ENCODE data around the gene TM4SF5. TPM values are rescaled to one million over a fixed set of nuclear protein-coding genes. Genes with fewer than 3 reads are reported as not detected.
"Not testable (repeated sequence)": the region's sequence is repeated elsewhere in the genome, so short reads cannot be mapped to it uniquely, and the experiment has no call there.

The TM4SF5 gene
- total RNA-seq, 1 donor = not detected

DNA sequence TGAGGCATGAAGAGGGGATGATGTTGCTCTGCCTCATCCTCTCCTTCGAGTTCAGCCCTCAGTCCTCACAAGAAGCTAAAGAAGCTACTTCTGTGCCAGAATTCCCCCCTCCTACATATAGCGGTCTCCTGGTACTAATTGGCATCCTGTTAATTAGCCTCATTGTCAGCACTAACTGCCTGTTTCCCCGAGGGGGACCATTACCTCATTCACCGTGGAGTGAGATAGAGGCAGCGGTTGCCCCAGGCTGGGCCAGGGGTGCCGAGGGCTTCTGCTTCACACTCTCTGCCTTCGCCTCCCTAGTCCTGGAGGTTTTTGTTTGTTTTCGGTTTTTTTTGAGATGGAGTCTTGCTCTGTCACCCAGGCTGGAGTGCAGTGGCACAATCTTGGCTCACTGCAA is 55.7 kb downstream of the TM4SF5 start:
- TF ChIP-seq, protein P1, sequence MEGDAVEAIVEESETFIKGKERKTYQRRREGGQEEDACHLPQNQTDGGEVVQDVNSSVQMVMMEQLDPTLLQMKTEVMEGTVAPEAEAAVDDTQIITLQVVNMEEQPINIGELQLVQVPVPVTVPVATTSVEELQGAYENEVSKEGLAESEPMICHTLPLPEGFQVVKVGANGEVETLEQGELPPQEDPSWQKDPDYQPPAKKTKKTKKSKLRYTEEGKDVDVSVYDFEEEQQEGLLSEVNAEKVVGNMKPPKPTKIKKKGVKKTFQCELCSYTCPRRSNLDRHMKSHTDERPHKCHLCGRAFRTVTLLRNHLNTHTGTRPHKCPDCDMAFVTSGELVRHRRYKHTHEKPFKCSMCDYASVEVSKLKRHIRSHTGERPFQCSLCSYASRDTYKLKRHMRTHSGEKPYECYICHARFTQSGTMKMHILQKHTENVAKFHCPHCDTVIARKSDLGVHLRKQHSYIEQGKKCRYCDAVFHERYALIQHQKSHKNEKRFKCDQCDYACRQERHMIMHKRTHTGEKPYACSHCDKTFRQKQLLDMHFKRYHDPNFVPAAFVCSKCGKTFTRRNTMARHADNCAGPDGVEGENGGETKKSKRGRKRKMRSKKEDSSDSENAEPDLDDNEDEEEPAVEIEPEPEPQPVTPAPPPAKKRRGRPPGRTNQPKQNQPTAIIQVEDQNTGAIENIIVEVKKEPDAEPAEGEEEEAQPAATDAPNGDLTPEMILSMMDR (IDR thresholded peaks at IDR 0.05; ENCODE audit: extremely low read depth, low read depth, low read length) = no peak
- H3K4me2 ChIP-seq (ENCODE audit: insufficient read depth, low read length) = no peak overlapping the region
- H4K20me1 ChIP-seq (ENCODE audit: insufficient read depth, low read length) = no peaks in the 10 kb centered on the region
- no peak overlapping the region for H3K4me3 ChIP-seq (ENCODE audit: insufficient read depth, low read length)
- no peaks in the 10 kb centered on the region for H3K79me2 ChIP-seq (ENCODE audit: insufficient read depth, low read length)
- H2AFZ ChIP-seq (ENCODE audit: low read length) = no peak overlapping the region
- DNase-seq (ENCODE audit: insufficient read length, low spot score, missing footprints) = peak; percentile 3
- no peak overlapping the region for H3K27ac ChIP-seq (ENCODE audit: low read depth, low read length)
- H3K9me3 ChIP-seq (ENCODE audit: low read depth, low read length) = no peaks in the 10 kb centered on the region
- no peaks in the 10 kb centered on the region for H3K36me3 ChIP-seq (ENCODE audit: insufficient read depth, low read length)
- H3K4me1 ChIP-seq (ENCODE audit: insufficient read depth, low read length) = no peaks in the 10 kb centered on the region
- no peaks in the 10 kb centered on the region for H3K27me3 ChIP-seq (ENCODE audit: insufficient read depth, low read length)

DNA sequence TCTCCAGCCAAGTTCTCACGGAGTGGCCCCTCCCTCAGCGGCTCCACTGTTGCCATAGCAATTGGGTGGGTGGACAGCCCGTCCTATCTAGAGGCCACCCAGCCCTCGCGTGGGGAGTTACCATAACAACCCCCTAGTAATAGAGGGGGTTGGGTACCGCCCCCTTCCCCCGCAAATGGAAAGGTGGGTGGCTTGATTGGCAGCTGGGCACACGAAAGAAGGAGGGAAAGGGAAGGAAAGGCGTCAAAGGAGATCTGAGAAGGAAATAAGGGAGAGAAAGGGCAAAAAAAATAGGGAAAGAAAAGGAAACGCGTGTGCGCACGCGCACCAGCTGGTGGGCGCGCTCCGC is 61.1 kb downstream of the TM4SF5 start:
- H3K27me3 ChIP-seq (ENCODE audit: insufficient read depth, low read length); DNase-seq (ENCODE audit: insufficient read length, low spot score, missing footprints); H3K36me3 ChIP-seq (ENCODE audit: insufficient read depth, low read length); H3K9me3 ChIP-seq (ENCODE audit: low read depth, low read length): not testable (repeated sequence)
- peak overlapping the region; percentile 85 for H3K27ac ChIP-seq (ENCODE audit: low read depth, low read length)
- peak overlapping the region; percentile 100 for H3K4me2 ChIP-seq (ENCODE audit: insufficient read depth, low read length)
- H3K4me3 ChIP-seq (ENCODE audit: insufficient read depth, low read length) = peak overlapping the region; percentile 93
- H3K4me1 ChIP-seq (ENCODE audit: insufficient read depth, low read length) = peaks cover 11% of the 10 kb centered on the region
- H4K20me1 ChIP-seq (ENCODE audit: insufficient read depth, low read length) = peaks cover 27% of the 10 kb centered on the region
- H2AFZ ChIP-seq (ENCODE audit: low read length) = peak overlapping the region; percentile 86
- H3K79me2 ChIP-seq (ENCODE audit: insufficient read depth, low read length) = peaks cover 45% of the 10 kb centered on the region

Other genes starting within 250 kb of the TM4SF5 start
- gene MYBBP1A, start 216.5 kb upstream of the TM4SF5 start, total RNA-seq = 47.1 and 49.2 TPM in 2 replicates
- not detected in 2 replicates for gene GGT6, start 211.3 kb upstream of the TM4SF5 start, total RNA-seq
- not detected in 2 replicates for gene SMTNL2, start 187.4 kb upstream of the TM4SF5 start, total RNA-seq
- gene ALOX15, start 130.2 kb upstream of the TM4SF5 start, total RNA-seq = not detected in 2 replicates
- gene PELP1, start 67.7 kb upstream of the TM4SF5 start, total RNA-seq = 18.6 and 19.9 TPM in 2 replicates
- gene ARRB2, start 61.3 kb upstream of the TM4SF5 start, total RNA-seq = 6.2 and 8.7 TPM in 2 replicates
- gene MED11, start 40.5 kb upstream of the TM4SF5 start, total RNA-seq = 11.2 and 13.0 TPM in 2 replicates
- gene ZMYND15, start 32.1 kb upstream of the TM4SF5 start, total RNA-seq = 0.59 and 1.4 TPM in 2 replicates
- 5.9 and 11.2 TPM in 2 replicates for gene CXCL16, start 32.0 kb upstream of the TM4SF5 start, total RNA-seq
- gene VMO1, start 14.5 kb downstream of the TM4SF5 start, total RNA-seq = 0.29 TPM in 1 of 2 replicates, not detected in the other
- gene GLTPD2, start 17.1 kb downstream of the TM4SF5 start, total RNA-seq = not detected in 2 replicates
- 109 and 113 TPM in 2 replicates for gene PSMB6, start 24.3 kb downstream of the TM4SF5 start, total RNA-seq
- 18.9 and 19.9 TPM in 2 replicates for gene PLD2, start 35.3 kb downstream of the TM4SF5 start, total RNA-seq
- 34.4 and 35.9 TPM in 2 replicates for gene MINK1, start 61.5 kb downstream of the TM4SF5 start, total RNA-seq
- gene C17orf107, start 127.7 kb downstream of the TM4SF5 start, total RNA-seq = 4.0 and 5.3 TPM in 2 replicates
- gene CHRNE, start 131.2 kb downstream of the TM4SF5 start, total RNA-seq = 1.4 and 1.8 TPM in 2 replicates
- not detected in 2 replicates for gene GP1BA, start 160.4 kb downstream of the TM4SF5 start, total RNA-seq
- 43.6 and 47.4 TPM in 2 replicates for gene SLC25A11, start 168.2 kb downstream of the TM4SF5 start, total RNA-seq
- gene RNF167, start 168.4 kb downstream of the TM4SF5 start, total RNA-seq = 25.3 and 26.5 TPM in 2 replicates
- 347 and 425 TPM in 2 replicates for gene PFN1, start 176.6 kb downstream of the TM4SF5 start, total RNA-seq
- 2.9 TPM in 2 replicates for gene ENO3, start 179.2 kb downstream of the TM4SF5 start, total RNA-seq
- gene SPAG7, start 195.9 kb downstream of the TM4SF5 start, total RNA-seq = 34.0 and 39.8 TPM in 2 replicates
- 14.7 and 19.2 TPM in 2 replicates for gene CAMTA2, start 215.8 kb downstream of the TM4SF5 start, total RNA-seq
- gene INCA1, start 225.6 kb downstream of the TM4SF5 start, total RNA-seq = 0.29 and 0.36 TPM in 2 replicates
- 54.6 and 54.8 TPM in 2 replicates for gene KIF1C, start 226.1 kb downstream of the TM4SF5 start, total RNA-seq

Measured in osteoblast (primary cell).